Activated CD8-positive, alpha-beta memory T cell treated with anti-CD3 and anti-CD28 coated beads, Interleukin-2, amount 50 U/mL, for 24 hours (primary cell): ENCODE results near the gene TEPSIN.

Experiments
- DNase-seq: peaks from one replicate; pipeline ENCODE4 v3.0.0-alpha.2; 2020; ENCODE audit errors: extremely low read depth

Gene TEPSIN

GRCh38 chr17:81250286-81251093 lies 11.6 kb upstream of the TEPSIN start:
- no peak for DNase-seq

DNA sequence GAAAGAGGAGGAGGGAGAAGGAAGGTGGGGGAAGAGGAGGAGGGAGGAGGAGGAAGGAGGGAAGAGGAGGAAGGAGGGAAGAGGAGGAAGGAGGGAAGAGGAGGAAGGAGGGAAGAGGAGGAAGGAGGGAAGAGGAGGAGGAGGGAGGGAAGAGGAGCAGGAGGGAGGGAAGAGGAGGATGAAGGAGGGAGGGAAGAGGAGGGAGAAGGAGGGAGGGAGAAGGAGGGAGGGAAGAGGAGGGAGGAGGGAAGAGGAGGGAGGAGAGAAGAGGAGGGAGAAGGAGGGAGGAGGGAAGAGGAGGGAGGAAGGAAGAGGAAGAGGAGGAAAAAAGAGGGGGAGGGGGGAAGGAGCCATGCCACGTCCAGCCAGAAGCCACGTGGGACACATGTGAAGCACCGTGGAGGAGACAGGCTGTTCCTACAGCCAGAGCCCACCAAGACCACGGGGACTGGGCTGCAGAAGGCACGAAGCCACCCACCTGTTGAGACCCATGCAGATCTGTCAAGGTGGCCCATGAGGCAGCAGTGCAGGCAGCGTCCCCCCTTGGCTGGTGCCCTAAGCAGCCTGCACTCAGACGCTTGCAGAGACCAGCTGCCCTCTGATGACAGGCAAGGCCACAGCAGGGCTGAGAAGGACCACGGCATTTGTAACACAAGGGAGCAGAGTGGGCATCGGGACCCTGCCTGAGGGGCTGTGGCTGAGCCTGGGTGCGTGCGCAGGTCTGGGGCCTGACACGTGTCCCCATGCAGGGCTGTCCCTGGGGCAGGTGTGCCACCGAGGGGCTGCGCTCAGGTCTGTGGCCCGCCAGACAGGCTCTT lies 10.6 kb upstream of the TEPSIN start:
- no peak for DNase-seq

DNA sequence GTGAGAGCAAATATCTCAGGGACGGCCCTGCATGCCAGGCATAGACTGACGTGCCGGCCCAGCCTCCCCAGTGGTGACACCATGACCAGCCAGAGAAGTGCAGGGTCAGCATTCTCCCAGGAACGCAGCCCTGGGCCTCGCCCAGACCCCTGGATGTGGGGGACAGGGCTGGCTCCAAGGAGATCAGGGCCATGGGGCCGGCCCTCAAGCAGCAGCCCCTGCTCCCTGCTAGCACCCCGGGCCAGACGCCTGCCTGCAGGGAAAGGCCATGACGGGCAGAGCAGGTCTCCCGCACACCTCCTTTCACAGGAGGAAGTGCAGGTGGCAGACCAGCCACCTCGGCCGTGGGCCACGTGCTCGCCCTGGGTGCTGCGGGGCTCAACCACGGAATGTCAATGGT lies 9.8 kb upstream of the TEPSIN start:
- DNase-seq: no peak

- no peak for DNase-seq
Observed at GRCh38 chr17:81247339-81247990, 8.6 kb upstream of the TEPSIN start.

- DNase-seq: no peak
Observed at GRCh38 chr17:81246679-81247338, 8.0 kb upstream of the TEPSIN start.

DNA sequence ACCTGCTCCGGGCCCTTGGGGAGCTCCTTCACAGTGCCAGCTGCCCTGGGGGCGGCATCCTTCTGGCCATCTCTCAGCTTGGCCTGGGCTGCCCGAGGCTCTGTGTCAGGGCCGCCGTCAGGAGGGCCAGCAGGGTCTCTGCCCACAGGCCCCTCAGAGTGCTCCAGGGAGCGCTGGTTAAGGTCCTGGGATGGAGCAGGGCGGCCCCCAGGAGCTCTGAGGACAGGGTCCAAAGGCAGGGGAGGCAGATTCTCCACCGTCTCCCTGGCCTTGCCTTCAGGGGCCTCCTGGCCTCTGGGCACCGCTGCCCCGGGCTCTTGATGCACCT lies 7.5 kb upstream of the TEPSIN start:
- no peak for DNase-seq

GRCh38 chr17:81245665-81246342 lies 6.9 kb upstream of the TEPSIN start:
- no peak for DNase-seq

DNA sequence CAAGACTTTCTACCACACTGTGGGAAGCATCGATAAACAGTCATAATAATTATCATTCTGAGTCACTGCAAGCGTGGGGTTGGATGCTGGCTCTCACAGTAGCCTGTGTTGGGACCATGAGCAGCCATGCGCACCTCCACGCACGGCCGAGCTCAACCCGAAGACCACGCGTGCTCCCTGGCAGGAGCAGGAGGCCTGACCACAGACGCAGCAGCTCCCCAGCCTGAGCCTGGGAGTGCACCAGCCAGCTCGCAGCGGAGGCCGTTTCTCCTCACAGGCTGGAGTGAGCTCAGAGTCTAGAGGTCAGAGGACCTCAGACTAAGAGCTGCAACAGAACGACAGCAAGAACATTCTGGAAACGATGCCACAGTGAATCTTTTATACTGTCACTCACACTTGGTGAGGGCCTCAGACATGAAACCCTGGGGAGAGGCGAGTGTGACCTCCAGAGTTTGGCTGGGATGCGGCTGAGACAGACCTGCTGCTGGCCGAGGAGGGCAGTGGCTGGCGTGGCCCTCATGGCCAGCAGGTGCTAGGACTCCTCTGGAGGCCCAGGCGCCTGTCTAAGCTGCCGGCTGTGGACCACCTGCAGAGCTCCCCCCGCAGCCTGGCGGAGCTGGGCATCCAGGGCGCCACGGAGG lies 6.3 kb upstream of the TEPSIN start:
- no peak for DNase-seq

- no peak for DNase-seq
Observed at GRCh38 chr17:81244358-81245023, 5.6 kb upstream of the TEPSIN start.

DNA sequence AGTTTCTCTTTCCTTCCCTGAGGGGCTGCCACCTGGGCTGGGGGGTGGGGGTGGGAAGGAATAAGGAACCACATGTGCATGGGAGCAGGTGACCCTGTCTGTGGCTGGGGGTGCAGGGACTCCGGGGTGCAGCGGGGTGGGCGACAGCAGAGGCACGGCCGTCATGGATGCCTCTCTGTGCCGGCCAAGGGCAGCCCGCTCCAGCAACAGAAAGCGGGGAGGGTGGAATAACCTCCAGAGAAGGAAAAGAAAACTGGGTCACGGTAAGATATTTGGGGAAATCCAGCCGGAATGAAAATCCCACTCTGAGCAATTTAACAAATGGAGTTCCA lies 4.4 kb upstream of the TEPSIN start:
- no peak for DNase-seq

DNA sequence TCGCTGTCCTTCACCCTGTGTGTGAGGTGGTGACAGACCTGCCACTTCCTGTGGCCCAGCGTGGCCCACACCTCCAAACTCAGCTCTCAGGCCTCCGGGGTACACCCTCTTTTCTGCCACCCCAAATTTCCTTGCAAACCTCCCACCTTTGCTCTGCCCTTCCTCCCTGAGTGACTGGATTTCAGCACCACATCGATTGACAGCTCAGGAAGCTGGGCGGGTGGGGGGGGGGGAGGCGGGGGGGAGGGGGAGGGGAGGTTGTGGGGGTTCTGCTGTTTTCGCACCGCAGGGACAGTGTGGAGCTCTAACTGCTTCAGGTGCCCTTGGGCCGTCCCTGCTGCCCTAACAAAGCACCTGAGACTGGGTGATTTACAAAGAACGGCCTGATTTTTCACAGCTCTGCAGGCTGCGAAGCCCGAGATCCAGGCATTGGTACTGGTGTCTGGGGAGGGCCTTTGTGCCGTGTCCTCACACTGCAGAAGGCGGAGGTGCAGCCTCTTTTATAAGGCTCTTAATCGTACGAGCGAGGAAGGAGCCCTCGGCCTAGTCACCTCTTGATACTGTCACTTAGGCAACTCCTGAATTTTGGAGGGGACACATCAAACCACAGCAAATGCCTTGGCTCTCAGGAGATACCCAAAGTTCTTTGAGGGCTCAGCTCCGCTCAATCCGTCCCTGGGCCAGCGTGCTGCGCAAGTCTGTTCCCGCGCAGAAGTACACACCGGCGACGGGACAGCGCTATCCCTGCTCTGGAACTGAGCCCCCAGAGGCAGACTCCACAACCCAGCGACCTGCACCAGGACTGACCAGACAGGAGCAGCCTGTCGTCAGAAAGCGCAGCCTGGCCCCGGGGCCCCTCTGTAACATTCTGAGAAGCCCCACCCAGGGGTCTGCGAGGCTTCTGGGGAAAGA lies 3.8 kb upstream of the TEPSIN start:
- no peak for DNase-seq

GRCh38 chr17:81241648-81242420 lies 3.0 kb upstream of the TEPSIN start:
- no peak for DNase-seq

DNA sequence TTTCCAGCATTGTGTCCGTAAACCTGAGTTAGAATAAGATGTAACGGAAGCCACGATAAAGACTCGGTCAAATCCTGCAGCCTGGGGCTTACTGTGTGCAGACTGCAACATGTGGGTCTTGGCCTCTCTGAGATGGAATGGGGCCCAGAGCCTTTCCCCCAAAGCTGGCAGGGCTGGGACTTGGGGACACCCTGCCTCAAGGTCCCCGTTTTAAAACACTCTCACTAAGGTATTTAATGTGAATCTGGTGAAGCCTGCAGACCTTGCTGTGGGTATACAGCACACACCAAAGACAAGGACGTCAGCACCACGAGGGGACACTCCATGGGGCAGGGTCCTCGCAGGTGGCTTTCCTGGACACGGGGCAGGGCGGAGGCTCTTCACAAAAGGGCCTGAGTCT lies 2.3 kb upstream of the TEPSIN start:
- DNase-seq: no peak

- no peak for DNase-seq
Observed at GRCh38 chr17:81240761-81241160, 1.9 kb upstream of the TEPSIN start.

DNA sequence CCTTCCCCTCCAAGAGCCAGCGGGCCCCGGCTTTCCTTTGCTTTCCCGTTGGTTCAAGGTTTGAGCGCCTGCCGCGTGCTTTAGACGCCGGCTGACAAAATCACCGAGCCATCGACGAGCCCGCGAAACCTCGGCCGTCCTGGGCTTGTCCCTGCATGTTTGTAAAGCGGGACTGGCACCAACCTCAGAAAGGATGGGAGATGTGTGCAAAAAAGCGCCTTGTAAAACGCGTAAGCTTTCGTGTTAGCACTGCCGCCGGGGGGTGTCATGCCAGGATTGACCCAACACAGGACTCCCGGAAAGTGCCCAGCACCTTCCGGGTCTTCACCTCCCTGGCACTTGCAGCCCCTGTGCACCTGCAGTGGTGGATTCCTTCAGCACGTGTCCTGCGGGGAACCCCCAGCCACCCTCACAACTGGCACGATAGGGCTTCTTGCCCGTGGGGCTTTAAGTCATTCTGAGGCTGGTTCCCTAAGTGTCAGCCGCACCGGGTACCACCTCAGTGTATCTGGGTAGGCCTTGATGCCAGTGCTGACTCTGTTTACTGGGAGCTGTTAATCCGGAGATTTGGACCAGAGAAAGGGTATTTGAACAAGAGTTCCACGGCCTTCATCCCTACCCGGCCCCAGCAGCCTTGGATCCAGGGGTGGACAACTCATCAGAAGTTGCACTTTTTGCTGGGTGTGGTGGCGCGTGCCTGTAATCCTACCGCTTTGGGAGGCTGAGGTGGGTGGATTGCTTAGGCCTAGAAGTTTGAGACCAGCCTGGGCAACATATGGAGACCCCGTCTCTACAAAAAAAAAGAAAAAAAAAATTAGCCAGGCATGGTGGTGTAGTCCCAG lies 1.1 kb upstream of the TEPSIN start:
- no peak for DNase-seq

DNA sequence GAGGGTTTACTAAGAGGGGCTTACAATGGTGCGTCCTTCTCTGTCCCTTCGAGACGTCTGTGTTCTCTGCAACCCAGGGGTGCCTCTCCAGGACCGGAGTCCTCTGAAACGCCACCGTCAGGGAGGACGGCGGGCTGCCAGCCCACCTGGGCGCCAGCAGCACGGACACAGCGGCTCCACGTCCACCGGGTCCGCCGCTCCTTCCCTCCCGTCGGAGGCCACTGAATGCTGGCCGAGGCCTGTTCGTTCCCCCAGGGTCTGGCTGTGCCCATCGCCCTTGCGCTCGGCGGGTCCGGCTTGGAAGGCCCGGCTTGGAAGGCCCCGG lies 403 bp downstream of the TEPSIN start:
- DNase-seq: no peak

DNA sequence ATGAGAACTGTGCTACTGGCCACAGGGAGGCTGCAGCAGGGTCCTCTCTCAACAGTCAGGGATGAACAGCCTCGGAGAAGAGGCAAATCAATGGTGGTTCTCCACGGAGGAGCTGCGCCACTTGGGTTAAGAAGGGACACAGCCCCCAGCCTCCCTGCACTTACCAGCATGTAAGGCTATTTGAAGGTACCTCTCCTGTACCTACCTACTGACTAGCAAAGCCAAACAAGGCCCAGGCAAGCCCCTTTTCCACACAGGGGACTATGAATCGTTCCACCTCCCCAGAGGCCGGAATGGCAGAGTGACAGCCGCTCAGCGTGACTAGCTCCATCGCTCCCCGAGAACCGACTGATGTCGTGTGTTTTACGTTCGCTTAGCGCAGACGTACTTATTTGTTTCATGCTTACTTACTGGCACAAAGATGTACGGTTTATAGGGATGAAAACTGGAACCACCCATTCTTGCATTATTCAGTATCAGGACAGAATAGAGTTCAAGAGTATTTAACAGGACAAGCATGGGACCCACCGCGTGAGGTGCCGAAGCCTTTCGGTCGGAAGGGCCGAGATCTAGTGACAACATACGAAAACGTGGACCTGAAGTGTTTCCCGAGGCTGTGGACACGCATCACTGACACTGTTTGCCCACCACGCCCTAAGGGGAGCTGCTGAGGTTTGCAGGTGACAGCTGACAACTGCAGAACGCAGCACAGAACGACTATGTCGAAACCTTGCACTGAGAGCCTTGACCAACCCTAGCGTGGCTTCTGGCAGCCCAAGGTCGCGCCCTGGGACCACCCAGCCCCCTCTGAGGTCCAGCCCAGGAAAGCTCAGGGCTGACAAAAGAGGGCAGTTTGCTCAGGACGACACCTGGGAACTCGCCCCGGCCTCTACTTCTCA lies 1.0 kb downstream of the TEPSIN start:
- no peak for DNase-seq
